Neural progenitor cell (in vitro differentiated cells): Measurements from ENCODE around the gene NAV1. TPM values are rescaled to one million over a fixed set of nuclear protein-coding genes. Genes with fewer than 3 reads are reported as not detected.

Experiments used
- DNase-seq: peaks from one replicate; pipeline ENCODE4 v3.0.0-alpha.2; 2016; ENCODE audit warnings: low spot score
- H2AFZ ChIP-seq: fragments of 200-600 bp; sonication (generic); replicated peaks from 2 replicates; pipeline ENCODE4 v1.6.1; 2016; ENCODE audit warnings: antibody characterized with exemption
- H3F3A ChIP-seq: fragments of 200-600 bp; sonication (generic); 2 replicates; pipeline ENCODE4 v1.6.1; 2016; ENCODE audit warnings: antibody characterized with exemption, low read depth
- H3K27ac ChIP-seq: fragments of 200-600 bp; sonication (generic); 2 replicates; pipeline ENCODE4 v1.5.1; 2016; ENCODE audit warnings: mild to moderate bottlenecking
- H3K27me3 ChIP-seq: fragments of 200-600 bp; sonication (generic); 2 replicates; pipeline ENCODE4 v1.6.1; 2016; ENCODE audit warnings: mild to moderate bottlenecking, moderate library complexity
- H3K36me3 ChIP-seq: fragments of 200-600 bp; sonication (generic); 2 replicates; pipeline ENCODE4 v1.5.1; 2016
- H3K4me1 ChIP-seq: fragments of 200-600 bp; sonication (generic); 2 replicates; pipeline ENCODE4 v1.6.1; 2016; ENCODE audit warnings: mixed run types
- H3K4me2 ChIP-seq: fragments of 200-600 bp; sonication (generic); 2 replicates; pipeline ENCODE4 v1.6.1; 2016
- H3K4me3 ChIP-seq: fragments of 200-600 bp; sonication (generic); 2 replicates; pipeline ENCODE4 v1.5.1; 2016
- H3K79me2 ChIP-seq: fragments of 200-600 bp; sonication (generic); 2 replicates; pipeline ENCODE4 v1.6.1; 2016; ENCODE audit warnings: low read depth
- H3K9ac ChIP-seq: fragments of 200-600 bp; sonication (generic); 2 replicates; pipeline ENCODE4 v1.6.1; 2016
- H3K9me3 ChIP-seq: fragments of 200-600 bp; sonication (generic); 2 replicates; pipeline ENCODE4 v1.5.1; 2016; ENCODE audit warnings: low read depth
- H4K20me1 ChIP-seq: fragments of 200-600 bp; sonication (generic); 2 replicates; pipeline ENCODE4 v1.6.1; 2016; ENCODE audit warnings: low read depth
- H3K27ac Mint-ChIP-seq: 3 replicates; pipeline ENCODE4 v1.8.0; 2021; ENCODE audit warnings: mixed read lengths
- H3K27me3 Mint-ChIP-seq: 2 replicates; pipeline ENCODE4 v1.8.0; 2022; ENCODE audit warnings: low read depth, mild to moderate bottlenecking, inconsistent platforms, moderate library complexity, mixed read lengths; ENCODE audit not compliant: insufficient read depth
- H3K36me3 Mint-ChIP-seq: 3 replicates; pipeline ENCODE4 v1.8.0; 2021; ENCODE audit warnings: mixed read lengths
- H3K4me1 Mint-ChIP-seq: 3 replicates; pipeline ENCODE4 v1.8.0; 2021; ENCODE audit warnings: mixed read lengths
- H3K4me3 Mint-ChIP-seq: 3 replicates; pipeline ENCODE4 v1.8.0; 2021; ENCODE audit warnings: mild to moderate bottlenecking, moderate library complexity, mixed read lengths
- H3K9me3 Mint-ChIP-seq: 3 replicates; pipeline ENCODE4 v1.8.0; 2020; ENCODE audit warnings: mixed read lengths
- CTCF ChIP-seq: fragments of 200-600 bp; sonication (generic); IDR thresholded peaks from 2 replicates; pipeline ENCODE4 v1.5.1; 2017; ENCODE audit warnings: antibody characterized with exemption, mild to moderate bottlenecking
- EZH2 ChIP-seq: fragments of 200-600 bp; sonication (generic); IDR thresholded peaks from 2 replicates; pipeline ENCODE4 v1.6.1; 2017; ENCODE audit warnings: antibody characterized with exemption, mild to moderate bottlenecking, moderate library complexity
- EZH2phosphoT487 ChIP-seq: fragments of 200-600 bp; sonication (generic); IDR thresholded peaks from 2 replicates; pipeline ENCODE4 v1.6.1; 2017; ENCODE audit warnings: antibody characterized with exemption
- total RNA-seq: library from RNA; depleted of rRNA; stranded (reverse); fragments of >200 nt; gene quantifications from 2 replicates; pipeline ENCODE4 v1.2.3, GENCODE V29; 2015; ENCODE audit warnings: low replicate concordance

NAV1 gene
- total RNA-seq, 1 donor from 2014 or later = 60.7 TPM

GRCh38 chr1:201565024-201565730, 26.2 kb downstream of the NAV1 start:
- no peaks in the 10 kb centered on the region for H4K20me1 ChIP-seq
- DNase-seq = no peak
- H3K36me3 ChIP-seq = no peaks in the 10 kb centered on the region
- no peak overlapping the region for H3K27ac ChIP-seq
- H3K27me3 ChIP-seq = no peaks in the 10 kb centered on the region
- peaks cover 12% of the 10 kb centered on the region for H3K4me1 ChIP-seq
- no peaks in the 10 kb centered on the region for H3K79me2 ChIP-seq
- Mint-ChIP-seq H3K9me3 (no peaks in the 10 kb centered on the region), H3K27ac (no peak overlapping the region), H3K4me1 (peaks cover 15% of the 10 kb centered on the region), H3K36me3 (no peaks in the 10 kb centered on the region), H3K27me3 (peaks cover 3% of the 10 kb centered on the region), H3K4me3 (no peak overlapping the region)
- TF ChIP-seq CTCF (no peak), EZH2 (no peak), EZH2phosphoT487 (no peak)
- H2AFZ ChIP-seq = no peak overlapping the region
- no peak overlapping the region for H3K9ac ChIP-seq
- H3K9me3 ChIP-seq = no peaks in the 10 kb centered on the region
- no peak overlapping the region for H3K4me2 ChIP-seq
- H3K4me3 ChIP-seq = no peak overlapping the region
- H3F3A ChIP-seq = no peaks in the 10 kb centered on the region

- H3K79me2 ChIP-seq = no peaks in the 10 kb centered on the region
- H3K9me3 Mint-ChIP-seq = no peaks in the 10 kb centered on the region
- H3K4me2 ChIP-seq = no peak overlapping the region
- H4K20me1 ChIP-seq = no peaks in the 10 kb centered on the region
- no peaks in the 10 kb centered on the region for H3K27me3 ChIP-seq
- DNase-seq = no peak
- TF ChIP-seq CTCF = no peak
- no peak for TF ChIP-seq EZH2
- TF ChIP-seq EZH2phosphoT487 = no peak
- H2AFZ ChIP-seq = no peak overlapping the region
- H3K4me1 Mint-ChIP-seq = peaks cover 19% of the 10 kb centered on the region
- H3K27ac Mint-ChIP-seq = peak overlapping the region; percentile 14
- no peak overlapping the region for H3K27ac ChIP-seq
- no peaks in the 10 kb centered on the region for H3K9me3 ChIP-seq
- no peak overlapping the region for H3K4me3 ChIP-seq
- no peak overlapping the region for H3K9ac ChIP-seq
- H3K27me3 Mint-ChIP-seq = peaks cover 3% of the 10 kb centered on the region
- H3K4me3 Mint-ChIP-seq = no peak overlapping the region
- no peaks in the 10 kb centered on the region for H3K36me3 ChIP-seq
- H3K36me3 Mint-ChIP-seq = no peaks in the 10 kb centered on the region
- peaks cover 12% of the 10 kb centered on the region for H3K4me1 ChIP-seq
- H3F3A ChIP-seq = no peaks in the 10 kb centered on the region
Observed at GRCh38 chr1:201565771-201566528, 27.0 kb downstream of the NAV1 start.

- H3K36me3 Mint-ChIP-seq = no peaks in the 10 kb centered on the region
- Histone ChIP-seq H3K9ac (no peak overlapping the region), H3K4me2 (no peak overlapping the region), H3K27ac (no peak overlapping the region), H3K79me2 (no peaks in the 10 kb centered on the region), H3F3A (no peaks in the 10 kb centered on the region), H3K27me3 (no peaks in the 10 kb centered on the region), H4K20me1 (no peaks in the 10 kb centered on the region), H3K9me3 (no peaks in the 10 kb centered on the region), H2AFZ (no peak overlapping the region), H3K36me3 (no peaks in the 10 kb centered on the region), H3K4me3 (no peak overlapping the region), H3K4me1 (peaks cover 12% of the 10 kb centered on the region)
- H3K9me3 Mint-ChIP-seq = no peaks in the 10 kb centered on the region
- no peak for DNase-seq
- TF ChIP-seq EZH2phosphoT487 (no peak), CTCF (no peak), EZH2 (no peak)
- peaks cover 3% of the 10 kb centered on the region for H3K27me3 Mint-ChIP-seq
- peaks cover 23% of the 10 kb centered on the region for H3K4me1 Mint-ChIP-seq
- H3K4me3 Mint-ChIP-seq = no peak overlapping the region
- H3K27ac Mint-ChIP-seq = no peak overlapping the region
Observed at GRCh38 chr1:201566529-201566823, 27.5 kb downstream of the NAV1 start.
